GM12865 (cell line): ENCODE data around the gene GNA12.
A peak's percentile ranks its signal among the peaks of the same experiment; 100 is the strongest.

Experiments used
- DNase-seq: peaks from one replicate; pipeline ENCODE4 v3.0.0; 2010; ENCODE audit warnings: low read depth
- H3K4me3 ChIP-seq: 2 replicates; pipeline ENCODE4 v1.5.1; 2011; ENCODE audit warnings: mild to moderate bottlenecking, low read depth, low read length, control low read depth
- TF ChIP-seq, protein P1 (sequence below): IDR thresholded peaks from 2 replicates; pipeline ENCODE4 v1.5.1; 2011; ENCODE audit warnings: low read length, control low read depth, low read depth, inconsistent platforms; ENCODE audit not compliant: insufficient read depth; ENCODE audit errors: missing control alignments

GNA12 gene

DNA sequence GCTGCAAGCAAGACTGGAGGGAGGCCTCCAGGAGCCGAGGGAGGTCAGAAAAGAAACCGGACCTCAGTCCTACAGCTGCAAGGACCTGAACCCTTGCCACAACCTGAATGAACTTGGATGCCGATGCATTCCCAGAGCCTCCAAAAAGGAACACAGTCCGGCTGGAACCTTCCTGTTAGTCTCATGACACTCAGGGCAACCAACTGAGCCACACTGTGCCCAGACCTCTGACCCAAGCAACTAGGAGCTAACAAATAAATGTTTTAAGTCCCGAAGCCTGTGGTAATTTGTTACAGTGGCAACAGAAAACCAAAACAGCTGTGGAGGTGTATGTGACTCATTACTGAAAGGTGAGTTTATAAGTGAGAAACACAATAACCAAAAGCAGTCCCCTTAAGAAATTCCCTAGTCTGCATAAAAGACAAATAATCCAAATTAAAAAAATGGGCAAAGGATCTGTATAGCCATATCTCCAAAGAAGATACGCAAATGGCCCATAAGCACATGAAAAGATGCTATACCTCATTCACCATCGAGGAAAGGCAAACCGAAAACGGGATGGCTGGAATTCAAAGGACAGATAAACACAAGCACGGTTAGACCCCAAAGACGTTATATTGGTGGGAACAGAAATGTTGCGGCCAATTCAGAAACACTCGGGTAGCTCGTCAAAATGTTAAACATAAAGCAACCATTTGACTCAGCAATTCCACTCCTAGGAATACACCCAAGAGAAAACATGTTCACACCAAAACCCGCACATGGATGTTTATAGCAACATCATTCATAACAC, 24.8 kb downstream of the GNA12 start:
- DNase-seq, result peak; percentile 75
- TF ChIP-seq, protein P1, sequence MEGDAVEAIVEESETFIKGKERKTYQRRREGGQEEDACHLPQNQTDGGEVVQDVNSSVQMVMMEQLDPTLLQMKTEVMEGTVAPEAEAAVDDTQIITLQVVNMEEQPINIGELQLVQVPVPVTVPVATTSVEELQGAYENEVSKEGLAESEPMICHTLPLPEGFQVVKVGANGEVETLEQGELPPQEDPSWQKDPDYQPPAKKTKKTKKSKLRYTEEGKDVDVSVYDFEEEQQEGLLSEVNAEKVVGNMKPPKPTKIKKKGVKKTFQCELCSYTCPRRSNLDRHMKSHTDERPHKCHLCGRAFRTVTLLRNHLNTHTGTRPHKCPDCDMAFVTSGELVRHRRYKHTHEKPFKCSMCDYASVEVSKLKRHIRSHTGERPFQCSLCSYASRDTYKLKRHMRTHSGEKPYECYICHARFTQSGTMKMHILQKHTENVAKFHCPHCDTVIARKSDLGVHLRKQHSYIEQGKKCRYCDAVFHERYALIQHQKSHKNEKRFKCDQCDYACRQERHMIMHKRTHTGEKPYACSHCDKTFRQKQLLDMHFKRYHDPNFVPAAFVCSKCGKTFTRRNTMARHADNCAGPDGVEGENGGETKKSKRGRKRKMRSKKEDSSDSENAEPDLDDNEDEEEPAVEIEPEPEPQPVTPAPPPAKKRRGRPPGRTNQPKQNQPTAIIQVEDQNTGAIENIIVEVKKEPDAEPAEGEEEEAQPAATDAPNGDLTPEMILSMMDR, result no peak

DNA sequence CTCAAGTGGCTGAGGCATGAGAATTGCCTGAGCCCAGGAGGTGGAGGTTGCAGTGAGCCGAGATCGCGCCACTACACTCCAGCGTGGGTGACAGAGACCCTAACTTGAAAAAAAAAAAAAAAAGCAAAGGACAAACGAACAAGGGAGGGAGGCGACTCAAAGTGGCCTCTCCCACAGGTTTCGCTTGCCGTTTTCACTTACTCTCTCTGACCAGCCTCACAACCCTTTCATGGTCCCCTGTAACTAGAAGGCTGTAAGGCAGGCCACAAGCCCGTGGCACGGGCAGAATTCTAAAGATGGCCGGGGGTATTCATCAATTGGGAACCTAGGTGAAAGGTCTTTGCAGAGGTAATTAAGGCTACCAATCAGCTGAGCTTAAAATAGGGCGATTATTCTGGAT, 25.5 kb downstream of the GNA12 start:
- DNase-seq, result peak; percentile 62
- TF ChIP-seq, protein P1, result no peak
- peak overlapping the region; percentile 43 for H3K4me3 ChIP-seq

More for the DNA sequence above, 24.8 kb downstream of the GNA12 start:
- peak overlapping the region; percentile 43 for H3K4me3 ChIP-seq

DNA sequence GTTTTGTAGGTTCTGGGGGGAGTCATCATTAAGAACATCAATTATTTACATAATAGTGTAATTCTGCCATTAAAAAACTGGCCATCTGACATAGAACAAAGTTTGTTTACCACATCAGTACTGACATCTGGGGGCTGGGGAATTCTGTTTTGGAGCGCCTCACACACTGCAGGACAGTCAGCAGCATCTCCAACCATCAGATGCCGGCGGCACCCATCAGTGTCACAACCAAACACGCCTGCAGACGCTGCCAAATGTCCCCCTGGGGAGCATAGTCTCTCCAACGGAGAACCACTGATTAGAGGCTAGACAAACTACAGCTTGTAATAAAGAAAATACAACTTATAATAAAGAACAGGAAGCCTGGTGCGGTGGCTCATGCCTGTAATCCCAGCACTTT, 26.0 kb downstream of the GNA12 start:
- no peak for DNase-seq
- H3K4me3 ChIP-seq, result no peak overlapping the region
- TF ChIP-seq, protein P1, result no peak

DNA sequence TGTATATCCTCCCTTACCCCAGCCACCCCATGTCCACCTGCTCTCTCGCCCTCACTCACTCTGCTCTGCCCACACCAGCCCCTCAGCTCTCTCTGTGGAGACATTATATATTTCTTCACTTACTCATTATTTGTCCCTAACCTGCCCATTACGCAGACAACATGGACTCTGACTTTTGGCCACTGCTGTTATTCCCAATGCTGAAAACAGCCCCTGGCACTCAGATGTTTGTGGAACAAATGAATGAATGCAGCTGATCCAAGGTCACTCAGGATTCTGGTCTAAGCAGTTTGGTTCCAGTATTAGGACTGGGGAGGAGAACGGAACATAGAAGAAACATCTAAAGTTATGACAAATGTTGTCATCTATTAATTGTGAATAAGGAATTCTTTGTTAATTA, 26.7 kb downstream of the GNA12 start:
- no peak for DNase-seq
- TF ChIP-seq, protein P1, result no peak
- H3K4me3 ChIP-seq, result no peak overlapping the region

DNA sequence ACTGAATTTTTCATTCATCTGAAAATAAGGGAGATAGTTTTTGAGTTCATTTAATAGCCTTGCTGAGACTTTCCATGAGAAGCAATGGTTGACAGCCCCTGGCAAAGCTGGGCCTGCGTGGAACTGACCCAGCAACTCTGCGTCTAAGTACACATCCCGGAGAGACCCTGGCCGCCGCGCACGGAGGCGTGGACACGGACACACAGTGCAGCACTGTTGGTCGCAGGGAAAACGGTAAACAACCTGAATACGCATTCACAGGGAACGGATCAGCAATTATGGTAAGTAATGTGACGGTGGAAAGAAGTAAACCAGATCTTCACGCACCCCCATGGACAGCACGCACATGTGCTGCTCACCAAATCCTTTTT, 28.2 kb downstream of the GNA12 start:
- TF ChIP-seq, protein P1, result no peak
- no peak overlapping the region for H3K4me3 ChIP-seq
- no peak for DNase-seq

DNA sequence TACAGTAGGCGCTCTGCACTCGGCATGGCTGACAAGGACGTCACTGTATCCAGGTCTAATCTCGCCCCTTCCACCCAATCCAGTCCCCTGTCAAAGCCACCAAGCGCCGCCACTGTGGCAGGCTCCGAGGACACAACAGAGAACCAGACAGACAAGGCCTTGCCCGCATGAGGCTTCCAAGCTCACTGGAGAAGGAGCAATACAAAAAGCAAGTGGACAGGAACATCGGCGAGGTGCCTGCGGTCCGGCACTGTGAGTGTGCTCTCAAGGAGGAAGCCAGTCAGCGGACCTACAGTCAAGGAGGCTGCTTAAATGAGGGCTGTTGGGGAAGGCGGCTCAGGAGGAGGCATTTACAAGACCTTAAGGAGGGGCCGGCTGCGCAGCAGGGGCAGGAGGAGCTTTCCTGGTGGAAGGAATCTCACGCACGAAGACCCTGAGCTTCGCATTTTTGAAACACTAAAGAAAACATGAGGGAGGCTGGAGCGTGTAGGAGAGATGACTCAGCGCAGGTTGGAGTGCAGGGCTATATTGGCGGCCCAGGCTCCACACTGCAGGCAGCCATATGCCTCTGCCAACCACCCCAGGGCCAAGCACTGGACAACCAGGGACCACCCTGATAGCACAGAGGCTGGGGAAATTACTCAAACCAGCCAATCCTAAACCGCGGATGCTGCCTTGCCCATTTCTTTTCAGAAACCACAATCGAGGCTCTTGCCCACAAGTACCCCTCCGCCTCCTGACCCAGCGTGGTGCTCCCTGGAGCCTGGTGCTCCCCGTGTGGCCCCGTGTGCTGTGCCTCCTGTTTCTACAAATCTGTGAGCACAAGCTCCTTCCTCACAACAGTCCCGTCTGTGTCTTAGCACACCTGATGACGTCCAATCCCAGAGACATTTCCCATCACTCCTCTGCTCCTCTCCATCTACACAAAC, 28.9 kb downstream of the GNA12 start:
- no peak overlapping the region for H3K4me3 ChIP-seq
- TF ChIP-seq, protein P1, result no peak
- no peak for DNase-seq
